ENCODE data around the gene THG1L.

THG1L gene

DNA sequence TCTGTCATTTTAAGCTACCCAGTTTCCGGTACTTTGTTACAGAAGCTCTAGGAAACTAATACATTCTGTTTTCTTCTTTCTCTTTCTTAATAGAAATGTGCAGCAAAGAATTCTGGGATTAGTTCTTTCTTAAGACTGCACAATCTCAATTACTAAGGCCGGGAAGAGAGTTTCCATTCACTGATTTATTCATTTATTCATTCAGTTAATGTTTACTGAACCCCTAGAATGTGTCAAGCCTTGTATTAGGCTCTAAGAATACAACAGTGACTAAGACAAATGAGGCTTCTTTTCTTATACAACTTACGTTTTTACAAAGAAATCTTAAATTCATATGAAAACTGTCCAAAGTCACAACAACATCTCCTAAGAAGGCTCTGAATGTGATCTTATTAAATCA, 27.5 kb upstream of the THG1L start:
- no peak for DNase-seq (ENCODE audit: low read depth)
- H3K4me3 ChIP-seq (ENCODE audit: low read depth, low read length): no peak overlapping the region
- in situ Hi-C loops (cut with HindIII; ENCODE audit: low sequenced_read_pairs): no loop called here
- TF ChIP-seq CTCF (IDR thresholded peaks at IDR 0.05; ENCODE audit: low read depth, low read length, missing control alignments): no peak

GRCh38 chr5:157708866-157709265, 22.4 kb upstream of the THG1L start:
- in situ Hi-C loops (cut with HindIII; ENCODE audit: low sequenced_read_pairs): no loop called here
- peak; percentile 44 for DNase-seq (ENCODE audit: low read depth)
- no peak for TF ChIP-seq CTCF (IDR thresholded peaks at IDR 0.05; ENCODE audit: low read depth, low read length, missing control alignments)
- H3K4me3 ChIP-seq (ENCODE audit: low read depth, low read length): no peak overlapping the region

DNA sequence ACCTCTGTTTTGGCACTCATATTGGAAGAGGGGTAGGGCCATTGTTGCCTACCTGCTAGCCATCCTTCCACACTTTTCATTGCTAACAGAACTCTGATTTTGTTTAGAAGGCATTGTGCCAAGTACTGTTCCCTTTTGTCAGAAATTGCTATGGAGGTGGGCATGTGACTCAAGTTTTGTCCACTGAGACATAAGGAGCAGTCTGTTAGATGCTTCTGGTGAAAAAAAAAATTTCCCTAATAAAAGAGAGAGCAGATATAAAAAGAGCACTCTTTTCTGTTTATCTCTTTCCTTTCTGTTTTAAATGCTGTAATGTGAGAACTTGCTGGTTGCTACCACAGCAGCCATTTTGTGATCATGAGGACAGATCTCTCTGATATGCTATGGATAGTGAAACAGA, 21.9 kb upstream of the THG1L start:
- in situ Hi-C loops (cut with HindIII; ENCODE audit: low sequenced_read_pairs): no loop called here
- H3K4me3 ChIP-seq (ENCODE audit: low read depth, low read length): no peak overlapping the region
- no peak for TF ChIP-seq CTCF (IDR thresholded peaks at IDR 0.05; ENCODE audit: low read depth, low read length, missing control alignments)
- no peak for DNase-seq (ENCODE audit: low read depth)

DNA sequence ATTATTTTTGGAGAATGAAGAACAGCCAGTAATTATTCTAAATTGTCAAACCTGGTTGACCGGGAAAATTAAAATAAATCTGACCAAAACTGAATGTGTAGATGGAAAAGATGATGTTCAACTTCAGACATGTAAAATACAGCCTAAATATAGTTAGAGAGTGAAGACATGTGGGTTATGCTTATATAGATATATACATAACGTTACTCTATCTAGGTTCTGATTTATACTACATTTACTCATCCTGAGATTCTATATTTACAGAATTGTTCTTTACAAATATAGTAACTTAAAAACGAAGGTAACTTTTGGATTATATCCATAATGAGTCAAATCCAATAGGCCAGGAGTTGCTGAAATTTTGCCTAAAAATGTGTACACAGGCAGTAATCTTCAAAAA, 20.8 kb upstream of the THG1L start:
- H3K4me3 ChIP-seq (ENCODE audit: low read depth, low read length): no peak overlapping the region
- TF ChIP-seq CTCF (IDR thresholded peaks at IDR 0.05; ENCODE audit: low read depth, low read length, missing control alignments): no peak
- DNase-seq (ENCODE audit: low read depth): no peak
- in situ Hi-C loops (cut with HindIII; ENCODE audit: low sequenced_read_pairs): no loop called here

DNA sequence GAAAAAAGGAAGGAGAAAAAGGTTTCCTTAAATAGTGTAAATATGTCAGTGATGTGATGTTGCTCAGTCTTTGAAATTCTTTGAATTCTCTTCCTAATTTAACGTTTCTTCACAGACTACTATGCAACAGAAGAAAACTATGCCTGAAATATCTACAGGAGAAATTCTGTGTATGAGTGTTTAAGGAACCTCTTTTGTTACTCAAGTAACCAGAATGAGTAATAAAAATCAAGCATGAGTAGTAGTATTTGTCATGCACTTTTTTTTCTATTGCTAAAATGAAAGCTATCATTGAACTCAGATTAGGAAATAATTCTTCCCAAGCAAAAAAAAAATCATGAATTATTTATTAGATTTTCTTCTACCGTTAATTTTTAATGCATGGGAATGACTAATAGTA, 20.3 kb upstream of the THG1L start:
- H3K4me3 ChIP-seq (ENCODE audit: low read depth, low read length): no peak overlapping the region
- DNase-seq (ENCODE audit: low read depth): peak; percentile 15
- in situ Hi-C loops (cut with HindIII; ENCODE audit: low sequenced_read_pairs): no loop called here
- no peak for TF ChIP-seq CTCF (IDR thresholded peaks at IDR 0.05; ENCODE audit: low read depth, low read length, missing control alignments)

GRCh38 chr5:157713830-157714595, 17.2 kb upstream of the THG1L start:
- H3K4me3 ChIP-seq (ENCODE audit: low read depth, low read length): no peak overlapping the region
- no peak for TF ChIP-seq CTCF (IDR thresholded peaks at IDR 0.05; ENCODE audit: low read depth, low read length, missing control alignments)
- no peak for DNase-seq (ENCODE audit: low read depth)
- in situ Hi-C loops (cut with HindIII; ENCODE audit: low sequenced_read_pairs): no loop called here

Data from astrocyte of the cerebellum (primary cell).